A172 (cell line): ENCODE results near the gene LOXHD1. TPM values are rescaled to one million over a fixed set of nuclear protein-coding genes. Genes with fewer than 3 reads are reported as not detected.

ENCODE experiments used
- DNase-seq: peaks from one replicate; pipeline ENCODE4 v3.0.0-alpha.2; 2015; ENCODE audit warnings: low spot score
- total RNA-seq: library from RNA; depleted of rRNA; stranded (reverse); fragments of >200 nt; shearing (Covaris generic); gene quantifications from 2 replicates; pipeline ENCODE4 v1.2.3, GENCODE V29; 2014

The LOXHD1 gene
- total RNA-seq, 1 experiment from 2014 or later: not detected

GRCh38 chr18:46625069-46625468, 32.0 kb downstream of the LOXHD1 start:
- DNase-seq: no peak

GRCh38 chr18:46624127-46624526, 32.9 kb downstream of the LOXHD1 start:
- no peak for DNase-seq

- no peak for DNase-seq
Observed at GRCh38 chr18:46623541-46623940, 33.5 kb downstream of the LOXHD1 start.

GRCh38 chr18:46622999-46623398, 34.0 kb downstream of the LOXHD1 start:
- DNase-seq: no peak

GRCh38 chr18:46622451-46622850, 34.6 kb downstream of the LOXHD1 start:
- no peak for DNase-seq

- no peak for DNase-seq
Observed at GRCh38 chr18:46621871-46622270, 35.1 kb downstream of the LOXHD1 start.

GRCh38 chr18:46621111-46621766, 35.8 kb downstream of the LOXHD1 start:
- no peak for DNase-seq

- no peak for DNase-seq
Observed at GRCh38 chr18:46619559-46619958, 37.5 kb downstream of the LOXHD1 start.

GRCh38 chr18:46615720-46616119, 41.3 kb downstream of the LOXHD1 start:
- no peak for DNase-seq

- no peak for DNase-seq
Observed at GRCh38 chr18:46609048-46609447, 48.0 kb downstream of the LOXHD1 start.

GRCh38 chr18:46607926-46608325, 49.1 kb downstream of the LOXHD1 start:
- DNase-seq: no peak

GRCh38 chr18:46601141-46601805, 55.7 kb downstream of the LOXHD1 start:
- DNase-seq: no peak

- no peak for DNase-seq
Observed at GRCh38 chr18:46596119-46596518, 60.9 kb downstream of the LOXHD1 start.

GRCh38 chr18:46591783-46592391, 65.1 kb downstream of the LOXHD1 start:
- no peak for DNase-seq

GRCh38 chr18:46590103-46590502, 66.9 kb downstream of the LOXHD1 start:
- DNase-seq: no peak

- no peak for DNase-seq
Observed at GRCh38 chr18:46588971-46589660, 67.9 kb downstream of the LOXHD1 start.

GRCh38 chr18:46587600-46587999, 69.4 kb downstream of the LOXHD1 start:
- DNase-seq: no peak

GRCh38 chr18:46583711-46584110, 73.3 kb downstream of the LOXHD1 start:
- DNase-seq: no peak

- DNase-seq: no peak
Observed at GRCh38 chr18:46581648-46582047, 75.4 kb downstream of the LOXHD1 start.

- no peak for DNase-seq
Observed at GRCh38 chr18:46578987-46579386, 78.0 kb downstream of the LOXHD1 start.

GRCh38 chr18:46577546-46577945, 79.5 kb downstream of the LOXHD1 start:
- no peak for DNase-seq

- no peak for DNase-seq
Observed at GRCh38 chr18:46575851-46576250, 81.2 kb downstream of the LOXHD1 start.

- DNase-seq: no peak
Observed at GRCh38 chr18:46574743-46575115, 82.3 kb downstream of the LOXHD1 start.
